WI38 (cell line): ENCODE measurements around the gene PSMD1.

Source experiments
- H3K4me3 ChIP-seq: 2 replicates; pipeline ENCODE4 v1.5.1; 2011; ENCODE audit warnings: low read depth, mild to moderate bottlenecking, control low read depth, low read length
- TF ChIP-seq, protein P1 (sequence below): IDR thresholded peaks from 2 replicates; pipeline ENCODE4 v1.5.1; 2012; ENCODE audit warnings: low read depth, mild to moderate bottlenecking, control low read depth, low read length

PSMD1 gene

DNA sequence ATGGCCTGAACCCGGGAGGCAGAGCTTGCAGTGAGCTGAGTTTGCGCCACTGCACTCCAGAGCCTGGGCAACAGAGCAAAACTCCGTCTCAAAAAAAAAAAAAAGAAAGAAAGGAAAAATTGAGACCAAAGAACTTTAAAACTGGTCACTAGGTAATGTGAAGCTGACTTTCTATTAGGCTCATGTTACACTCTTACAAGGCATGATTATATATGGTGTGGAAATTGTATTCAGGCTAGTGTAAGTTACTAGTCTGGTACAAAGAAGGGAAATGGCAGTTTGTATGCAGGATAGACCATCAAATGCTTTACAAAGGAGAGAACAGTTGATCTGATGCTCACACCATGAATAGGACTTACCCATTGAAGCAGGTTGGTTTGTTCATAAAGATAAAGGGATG is 106.3 kb downstream of the PSMD1 start:
- TF ChIP-seq, protein P1, sequence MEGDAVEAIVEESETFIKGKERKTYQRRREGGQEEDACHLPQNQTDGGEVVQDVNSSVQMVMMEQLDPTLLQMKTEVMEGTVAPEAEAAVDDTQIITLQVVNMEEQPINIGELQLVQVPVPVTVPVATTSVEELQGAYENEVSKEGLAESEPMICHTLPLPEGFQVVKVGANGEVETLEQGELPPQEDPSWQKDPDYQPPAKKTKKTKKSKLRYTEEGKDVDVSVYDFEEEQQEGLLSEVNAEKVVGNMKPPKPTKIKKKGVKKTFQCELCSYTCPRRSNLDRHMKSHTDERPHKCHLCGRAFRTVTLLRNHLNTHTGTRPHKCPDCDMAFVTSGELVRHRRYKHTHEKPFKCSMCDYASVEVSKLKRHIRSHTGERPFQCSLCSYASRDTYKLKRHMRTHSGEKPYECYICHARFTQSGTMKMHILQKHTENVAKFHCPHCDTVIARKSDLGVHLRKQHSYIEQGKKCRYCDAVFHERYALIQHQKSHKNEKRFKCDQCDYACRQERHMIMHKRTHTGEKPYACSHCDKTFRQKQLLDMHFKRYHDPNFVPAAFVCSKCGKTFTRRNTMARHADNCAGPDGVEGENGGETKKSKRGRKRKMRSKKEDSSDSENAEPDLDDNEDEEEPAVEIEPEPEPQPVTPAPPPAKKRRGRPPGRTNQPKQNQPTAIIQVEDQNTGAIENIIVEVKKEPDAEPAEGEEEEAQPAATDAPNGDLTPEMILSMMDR = no peak

DNA sequence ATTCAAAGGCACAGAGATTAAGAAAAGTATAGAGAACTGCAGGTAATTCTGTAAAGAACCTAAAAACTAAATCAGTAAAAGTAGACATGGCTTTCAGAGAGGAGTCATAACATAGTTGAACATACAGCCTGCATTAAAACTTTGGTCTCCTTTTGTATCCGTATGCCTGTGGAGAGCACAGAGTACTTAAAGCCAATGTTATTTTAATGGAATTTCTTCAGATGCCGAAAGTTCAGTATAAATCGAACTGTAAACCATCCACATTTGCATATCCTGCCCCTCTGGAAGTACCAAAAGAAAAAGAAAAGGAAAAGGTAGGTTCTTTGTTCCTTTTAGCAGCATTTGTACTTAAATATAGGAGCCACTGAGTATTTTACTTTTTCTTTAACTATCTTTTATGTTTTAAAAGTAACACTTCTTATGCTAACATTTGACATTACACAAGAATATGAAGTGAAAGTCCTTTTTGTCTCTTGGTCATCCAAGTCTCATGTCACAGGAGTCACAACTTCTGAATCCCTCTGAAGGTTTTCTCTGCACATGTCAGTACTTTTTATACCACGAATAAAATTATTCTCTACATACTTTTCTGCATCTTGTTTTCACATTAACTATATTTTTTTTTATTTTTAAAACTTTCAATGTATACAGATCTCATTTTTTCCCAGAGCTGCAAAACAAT is 106.9 kb downstream of the PSMD1 start:
- no peak overlapping the region for H3K4me3 ChIP-seq
- TF ChIP-seq, protein P1 = no peak

More for the DNA sequence above, 106.3 kb downstream of the PSMD1 start:
- no peak overlapping the region for H3K4me3 ChIP-seq

DNA sequence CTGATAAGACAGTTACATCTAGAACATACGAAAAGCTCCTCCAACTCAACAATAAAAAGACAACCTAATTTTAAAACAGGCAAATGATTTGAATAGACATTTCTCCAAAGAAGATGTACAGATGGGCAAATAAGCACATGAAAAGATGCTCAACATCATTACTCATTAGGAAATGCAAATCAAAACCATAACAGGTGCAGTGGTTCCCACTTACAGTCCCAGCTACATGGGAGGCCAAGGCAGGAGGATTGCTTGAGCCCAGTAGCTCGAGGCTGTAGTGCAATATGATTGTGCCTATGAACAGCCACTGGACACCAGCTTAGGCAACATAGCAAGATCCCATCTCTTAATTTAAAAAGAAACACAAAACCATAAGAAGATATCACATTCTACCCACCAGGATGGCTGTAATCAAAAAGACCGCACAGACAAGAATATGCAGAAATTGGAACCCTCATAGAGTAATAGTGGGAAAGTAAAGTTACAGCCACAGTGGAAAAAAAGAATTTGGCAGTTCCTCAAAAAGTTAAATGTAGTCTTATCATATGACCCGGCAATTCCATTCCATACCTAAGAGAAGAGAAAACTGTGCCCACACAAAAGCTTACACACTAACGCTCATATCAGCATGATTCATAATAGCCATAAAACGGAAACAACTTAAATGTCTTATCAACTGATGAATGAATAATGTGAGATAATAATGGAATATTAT is 111.2 kb downstream of the PSMD1 start:
- H3K4me3 ChIP-seq = no peak overlapping the region
- TF ChIP-seq, protein P1 = no peak

DNA sequence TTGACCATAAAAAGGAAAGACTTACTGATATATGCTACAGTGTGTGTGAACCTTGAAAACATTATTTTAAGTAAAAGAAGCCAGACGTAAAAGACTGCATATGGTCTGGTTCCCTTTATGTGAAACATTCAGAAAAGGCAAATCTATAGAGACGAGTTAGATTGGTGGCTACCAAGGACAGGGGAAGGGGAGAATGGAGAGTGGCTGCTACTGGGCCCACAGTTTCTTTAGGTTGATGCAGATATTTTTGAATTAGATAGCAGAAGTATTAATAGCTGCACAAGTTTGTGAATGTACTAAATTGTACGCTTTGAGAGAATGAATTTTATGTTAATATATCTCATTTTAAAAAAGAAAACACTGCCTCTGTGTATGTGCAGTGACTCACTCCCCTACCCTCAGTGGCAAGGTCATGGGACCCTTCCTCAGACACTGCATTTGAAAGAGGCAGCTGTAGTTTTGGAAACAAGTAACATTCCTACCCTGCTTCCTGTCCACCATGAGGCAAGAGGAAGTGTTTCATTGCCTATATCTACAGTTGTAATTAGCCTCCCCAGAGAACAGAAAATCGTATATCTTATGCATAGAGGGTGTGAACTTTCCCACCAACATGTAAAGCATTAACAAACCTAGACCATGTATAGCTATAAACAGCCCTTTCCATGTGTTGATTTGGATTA is 111.9 kb downstream of the PSMD1 start:
- no peak overlapping the region for H3K4me3 ChIP-seq
- TF ChIP-seq, protein P1 = no peak

DNA sequence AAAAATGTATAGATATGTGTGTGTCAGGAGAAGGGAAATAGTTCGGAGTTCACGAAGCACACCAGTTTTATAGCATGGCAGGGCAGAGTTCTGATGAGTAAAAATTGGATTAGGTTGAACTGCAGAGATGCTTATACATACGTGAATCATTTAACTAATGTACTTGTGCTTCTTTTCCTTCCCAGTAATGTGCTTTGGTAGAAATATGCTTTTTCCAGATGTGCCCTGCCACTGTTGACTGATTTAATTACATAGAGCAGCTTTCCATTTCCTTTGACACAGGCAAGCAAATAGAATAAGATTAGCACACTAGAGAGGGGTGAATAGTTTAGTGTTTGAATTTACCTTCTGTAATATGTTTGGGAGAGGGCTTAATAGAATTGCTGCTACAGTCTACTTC is 112.8 kb downstream of the PSMD1 start:
- H3K4me3 ChIP-seq = no peak overlapping the region
- TF ChIP-seq, protein P1 = no peak

DNA sequence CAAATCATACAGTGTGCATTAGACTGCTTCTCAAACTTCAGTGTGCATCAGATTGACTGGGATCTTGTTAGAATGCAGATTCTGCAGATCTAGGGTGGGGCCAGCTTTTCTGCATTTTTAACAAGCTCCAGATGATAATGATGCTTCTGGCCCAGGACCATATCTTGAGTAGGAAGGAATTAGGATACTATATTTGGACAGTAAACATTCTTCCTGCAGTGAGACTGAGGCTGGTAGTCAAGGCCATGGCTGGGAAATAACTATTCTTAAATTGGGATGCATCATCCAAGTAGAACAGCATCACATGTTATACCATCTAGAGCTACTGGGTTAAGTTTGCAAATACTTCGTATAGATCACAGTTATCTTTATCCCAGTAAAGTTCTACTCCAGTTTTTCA is 113.4 kb downstream of the PSMD1 start:
- TF ChIP-seq, protein P1 = no peak
- no peak overlapping the region for H3K4me3 ChIP-seq

DNA sequence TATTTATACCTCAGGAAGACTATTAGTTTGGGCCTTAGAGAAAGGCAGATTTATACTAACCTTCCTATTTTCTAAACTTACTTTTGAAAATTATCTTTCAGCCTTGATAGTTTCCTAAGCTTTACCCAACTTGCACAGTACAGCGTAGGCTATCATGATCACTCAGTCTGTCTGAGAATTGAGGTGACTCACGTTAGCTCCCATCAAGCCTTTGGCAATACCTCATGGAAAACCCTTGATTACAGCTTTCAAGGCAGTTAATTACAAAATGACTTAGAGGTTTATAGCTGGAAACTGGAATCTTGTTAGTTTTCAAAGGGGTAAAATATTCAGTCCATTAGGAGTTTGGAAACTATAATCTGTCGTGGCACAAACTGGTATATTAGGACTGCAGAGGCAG is 115.4 kb downstream of the PSMD1 start:
- TF ChIP-seq, protein P1 = no peak

More for the DNA sequence above, 115.4 kb downstream of the PSMD1 start:
- no peak overlapping the region for H3K4me3 ChIP-seq
